ENCODE measurements around the gene UPP2. TPM values are rescaled to one million over a fixed set of nuclear protein-coding genes. Genes with fewer than 3 reads are reported as not detected.

The UPP2 gene
- total RNA-seq, 4 donors from 2014 or later = not detected

DNA sequence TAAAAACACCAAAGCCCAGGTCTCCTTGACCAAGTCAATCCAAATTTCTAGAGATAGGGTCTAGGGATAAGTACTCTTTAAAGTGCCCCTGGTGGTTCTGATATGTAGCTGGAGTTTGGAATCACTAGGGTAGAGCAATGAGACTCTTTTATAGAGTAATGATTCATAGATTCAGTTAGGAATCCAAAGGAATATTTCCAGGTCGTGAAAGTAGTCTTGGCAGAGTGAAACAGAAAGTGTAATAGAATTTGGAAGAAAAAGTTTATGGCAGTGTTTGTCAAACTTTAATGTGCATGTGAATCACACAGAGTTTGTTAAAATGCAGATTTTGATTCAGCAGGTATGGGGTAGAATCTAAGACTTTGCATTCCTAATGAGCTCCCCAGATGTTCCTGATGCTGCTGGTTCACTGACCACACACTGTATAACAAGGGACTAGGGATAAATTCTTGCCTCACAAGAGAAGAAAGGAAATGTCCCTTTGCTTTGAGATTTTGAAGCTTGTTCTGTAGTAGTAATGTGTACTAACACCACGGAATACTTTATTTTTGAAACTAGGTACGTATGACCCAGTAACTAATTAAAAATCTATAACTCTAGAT is 1.8 kb downstream of the UPP2 start:
- no peak for TF ChIP-seq CTCF (IDR thresholded peaks at IDR 0.05; ENCODE audit: low read depth)

GRCh38 chr2:158104903-158105302 is 3.2 kb downstream of the UPP2 start:
- TF ChIP-seq CTCF (IDR thresholded peaks at IDR 0.05; ENCODE audit: low read depth) = no peak

DNA sequence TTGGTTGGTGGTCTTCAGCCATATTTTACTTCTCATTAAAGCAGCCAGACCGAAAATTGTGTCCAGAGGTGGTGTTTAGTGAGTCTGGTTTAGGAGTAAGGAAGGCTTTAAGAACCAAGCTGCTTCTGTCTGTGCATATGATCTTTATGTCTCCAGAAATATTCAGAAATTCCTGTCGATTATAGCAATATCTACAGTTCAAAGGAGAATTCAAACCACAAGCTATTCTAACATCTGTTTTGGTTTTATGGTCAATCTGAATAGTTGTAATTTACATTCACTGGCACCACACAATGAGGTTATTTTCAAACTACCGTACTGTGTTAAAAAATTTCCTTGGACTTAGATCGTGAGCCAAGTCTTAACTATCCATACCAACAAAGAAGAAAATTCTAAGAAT is 11.3 kb downstream of the UPP2 start:
- TF ChIP-seq CTCF (IDR thresholded peaks at IDR 0.05; ENCODE audit: low read depth) = no peak

DNA sequence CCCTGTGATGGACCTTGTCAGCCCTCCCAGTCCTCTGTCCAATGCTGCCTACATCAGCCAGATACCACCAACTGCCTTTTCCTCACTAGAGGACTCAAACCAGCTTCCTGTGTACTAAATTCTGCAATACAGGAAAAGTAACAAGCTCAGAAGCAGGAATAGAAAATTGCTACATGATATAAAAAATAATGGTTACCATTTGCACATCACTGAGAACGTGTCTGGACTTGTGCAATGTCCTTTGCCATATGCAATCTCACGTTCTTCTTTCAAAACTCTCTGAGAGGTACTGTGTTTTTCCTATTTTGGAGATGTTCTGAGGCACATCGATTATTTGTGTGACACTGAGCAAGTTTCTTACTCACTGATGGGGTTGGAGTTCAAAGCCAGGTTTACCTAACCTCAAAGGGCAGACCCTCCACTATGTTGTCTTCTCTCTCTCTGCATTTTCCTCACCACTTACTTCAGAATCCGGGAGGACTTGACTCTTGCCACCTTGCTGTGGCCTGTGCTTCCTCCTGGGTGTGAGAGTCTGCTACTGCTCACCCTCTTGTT is 12.1 kb downstream of the UPP2 start:
- no peak for TF ChIP-seq CTCF (IDR thresholded peaks at IDR 0.05; ENCODE audit: low read depth)

- TF ChIP-seq CTCF (IDR thresholded peaks at IDR 0.05; ENCODE audit: low read depth) = no peak
Observed at GRCh38 chr2:158114516-158114915, 12.8 kb downstream of the UPP2 start.

GRCh38 chr2:158115202-158115767 is 13.6 kb downstream of the UPP2 start:
- TF ChIP-seq CTCF (IDR thresholded peaks at IDR 0.05; ENCODE audit: low read depth) = no peak

DNA sequence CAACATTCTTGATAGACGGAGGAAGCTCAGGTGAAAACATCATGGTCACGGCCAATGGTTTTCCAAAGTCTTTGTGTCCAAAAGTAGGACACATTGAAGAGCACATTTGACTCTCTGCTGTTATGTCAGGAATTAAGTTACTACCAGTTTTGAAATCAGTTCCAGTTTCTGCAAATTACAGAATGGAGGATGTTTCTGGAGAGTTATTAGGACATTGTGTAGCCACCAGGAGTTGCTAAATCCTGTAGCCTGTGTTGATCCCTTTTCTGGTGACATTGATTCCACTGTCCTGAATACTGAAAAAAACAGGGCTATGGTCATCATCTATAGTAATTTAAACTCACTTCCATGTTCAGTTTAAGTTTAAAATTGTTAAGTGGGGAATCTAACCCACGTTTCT is 15.3 kb downstream of the UPP2 start:
- TF ChIP-seq CTCF (IDR thresholded peaks at IDR 0.05; ENCODE audit: low read depth) = no peak
